K562 (cell line): ENCODE data around the gene CLDND2. TPM values are rescaled to one million over a fixed set of nuclear protein-coding genes. Genes with fewer than 3 reads are reported as not detected.

Experiments used
- ATAC-seq: fragments of 200-7000 bp; cut with Tn5 transposase; 3 replicates; pipeline ENCODE4 v1.9.1; 2020; ENCODE audit warnings: moderate library complexity
- BruUV-seq: library from RNA; stranded (reverse); fragments of 400-500 nt; replicated peaks from 2 replicates; lab custom pipeline; 2021; lab: Mats Ljungman, UMichigan
- CTCF ChIA-PET: fragments of 300-600 bp; formaldehyde crosslinking; extraction: SDS; loops from one replicate; lab custom pipeline; 2021; ENCODE audit warnings: low intra/inter-chr PET ratio; lab: Yijun Ruan, JAX
- POLR2A ChIA-PET: fragments of 300-600, 350-650 bp; sonication (Branson Sonifier 250); formaldehyde crosslinking; extraction: SDS; loops from one replicate; lab custom pipeline; 2021; ENCODE audit warnings: antibody characterized with exemption, inconsistent platforms; lab: Yijun Ruan, JAX
- DNase-seq, 4 experiments: peaks; one replicate each; pipeline versions ENCODE4 v3.0.0 to v3.0.0-alpha.2; 2011 to 2018; ENCODE audit warnings: low spot score in 3 of 4, mixed read lengths in 3 of 4; ENCODE audit errors: extremely low read depth in 1 of 4
- FAIRE-seq: peaks from 2 replicates; lab custom pipeline; 2011; peaks lifted over from hg19 to GRCh38; lab: Jason Lieb, UNC
- H2AFZ ChIP-seq: 2 replicates; pipeline ENCODE4 v1.6.0; 2011; ENCODE audit warnings: low read depth, low read length, control low read depth, inconsistent platforms
- H3K27ac ChIP-seq: fragments of 200-600 bp; 3 replicates; pipeline ENCODE4 v1.8.0; 2011; ENCODE audit warnings: low read depth, mild to moderate bottlenecking, control low read depth, inconsistent platforms, low read length, moderate library complexity, mixed read lengths; ENCODE audit errors: extremely low read depth
- H3K27me3 ChIP-seq, 2 experiments: fragments of 300-600 bp in 1 of 2; 2 replicates in 1 of 2; 3 replicates in 1 of 2; pipeline versions ENCODE4 v1.6.0 to v1.8.0; 2011; ENCODE audit warnings: inconsistent platforms in 2 of 2, low read length in 2 of 2, mild to moderate bottlenecking in 1 of 2, mixed read lengths in 1 of 2, moderate library complexity in 1 of 2; ENCODE audit not compliant: control insufficient read depth in 2 of 2, insufficient read depth in 2 of 2
- H3K36me3 ChIP-seq: fragments of 300-600 bp; 3 replicates; pipeline ENCODE4 v1.8.0; 2011; ENCODE audit warnings: mild to moderate bottlenecking, low read length, inconsistent platforms; ENCODE audit not compliant: control insufficient read depth, insufficient read depth
- H3K4me1 ChIP-seq, 2 experiments: fragments of 200-600 bp in 1 of 2; replicated peaks in 1 of 2; 2 replicates in 1 of 2; 3 replicates in 1 of 2; pipeline versions ENCODE4 v1.5.1 to v1.8.0; 2011; ENCODE audit warnings: inconsistent platforms in 2 of 2, low read length in 2 of 2, mild to moderate bottlenecking in 1 of 2, mixed read lengths in 1 of 2, moderate library complexity in 1 of 2; ENCODE audit not compliant: control insufficient read depth in 2 of 2, insufficient read depth in 2 of 2
- H3K4me2 ChIP-seq: 2 replicates; pipeline ENCODE4 v1.6.1; 2011; ENCODE audit warnings: low read length, control low read depth, inconsistent platforms, mixed read lengths; ENCODE audit not compliant: insufficient read depth
- H3K4me3 ChIP-seq: fragments of 200-600 bp; sonication (generic), shearing (Covaris generic); 2 replicates; pipeline ENCODE4 v1.5.1; 2016; ENCODE audit warnings: control low read depth, inconsistent platforms
- H3K79me2 ChIP-seq: fragments of 200-600 bp; 3 replicates; pipeline ENCODE4 v1.8.0; 2011; ENCODE audit warnings: low read length, inconsistent platforms; ENCODE audit not compliant: control insufficient read depth, insufficient read depth
- H3K9ac ChIP-seq, 2 experiments: 2 replicates each; pipeline versions ENCODE4 v1.6.0 to v1.6.1; 2011; ENCODE audit warnings: low read depth in 2 of 2, low read length in 2 of 2, control low read depth in 1 of 2, inconsistent platforms in 1 of 2, mild to moderate bottlenecking in 1 of 2, mixed read lengths in 1 of 2; ENCODE audit not compliant: insufficient read depth in 1 of 2
- H3K9me1 ChIP-seq: one replicate; pipeline ENCODE4 v1.6.0; 2011; ENCODE audit warnings: inconsistent platforms, mild to moderate bottlenecking, low read length, moderate library complexity; ENCODE audit not compliant: control insufficient read depth, insufficient read depth
- H3K9me3 ChIP-seq: replicated peaks from 2 replicates; pipeline ENCODE4 v1.5.1; 2011; ENCODE audit warnings: low read depth, low read length, inconsistent platforms; ENCODE audit not compliant: control insufficient read depth, insufficient read depth
- H4K20me1 ChIP-seq: replicated peaks from 2 replicates; pipeline ENCODE4 v1.6.1; 2011; ENCODE audit warnings: low read length, inconsistent platforms, mixed read lengths; ENCODE audit not compliant: control insufficient read depth, insufficient read depth
- ATF3 ChIP-seq, 2 experiments: fragments of 450-650 bp in 1 of 2; sonication (generic) in 1 of 2; formaldehyde crosslinking in 1 of 2; IDR thresholded peaks in 1 of 2; conservative IDR thresholded peaks in 1 of 2; 2 replicates each; pipeline versions ENCODE4 v1.6.1 to v1.8.1; 2016 to 2023; ENCODE audit warnings: mild to moderate bottlenecking in 2 of 2, moderate library complexity in 2 of 2, inconsistent platforms in 1 of 2, missing genetic modification reagents in 1 of 2
- EGR1 ChIP-seq: fragments of 450-650 bp; conservative IDR thresholded peaks from 2 replicates; pipeline ENCODE4 v1.6.1; 2017; ENCODE audit warnings: mild to moderate bottlenecking
- HMBOX1 ChIP-seq: sonication (generic); IDR thresholded peaks from 2 replicates; pipeline ENCODE4 v1.6.1; 2016
- HMG20B ChIP-seq: fragments of 250-450 bp; sonication (Bioruptor Pico); IDR thresholded peaks from 2 replicates; pipeline ENCODE4 v1.5.0; 2021; ENCODE audit warnings: mild to moderate bottlenecking
- KDM1A ChIP-seq, 2 experiments: fragments of 450-650 bp; IDR thresholded peaks; 2 replicates each; pipeline ENCODE4 v1.6.1; 2016; ENCODE audit warnings: mild to moderate bottlenecking in 2 of 2
- SPI1 ChIP-seq: IDR thresholded peaks from 2 replicates; pipeline ENCODE4 v1.6.1; 2011; ENCODE audit warnings: low read depth, low read length, control low read depth, borderline replicate concordance
- TBP ChIP-seq: optimal IDR thresholded peaks from 2 replicates; pipeline ENCODE3; 2011; ENCODE audit warnings: low read depth, low read length, improper control_type of control experiment
- ZBTB7A ChIP-seq: IDR thresholded peaks from 2 replicates; pipeline ENCODE4 v1.6.1; 2011; ENCODE audit warnings: low read depth, mild to moderate bottlenecking, low read length, moderate library complexity, borderline replicate concordance; ENCODE audit not compliant: control insufficient read depth
- ZFP36 ChIP-seq: fragments of 150-350 bp; IDR thresholded peaks from 2 replicates; pipeline ENCODE4 v1.6.1; 2018; ENCODE audit warnings: low read length, low read depth; ENCODE audit not compliant: partially characterized antibody
- ZNF263 ChIP-seq: sonication (generic); formaldehyde crosslinking; IDR thresholded peaks from 2 replicates; pipeline ENCODE4 v1.8.0; 2022; ENCODE audit warnings: mild to moderate bottlenecking, missing genetic modification reagents, borderline replicate concordance
- ZNF436 ChIP-seq: fragments of 250-450, 450-650 bp; sonication (Bioruptor Pico); formaldehyde crosslinking; IDR thresholded peaks from 2 replicates; pipeline ENCODE4 v1.7.0; 2020; ENCODE audit warnings: mild to moderate bottlenecking
- WGBS: fragments of 100-300 bp; shearing (Covaris generic); methylation state at CpG from one replicate; pipeline ENCODE4 v1.1.6; 2016; ENCODE audit warnings: low coverage, mixed read lengths; ENCODE audit not compliant: insufficient coverage; ENCODE audit errors: missing lambda C conversion rate; 5-methylcytosine and 5-hydroxymethylcytosine counted together
- in situ Hi-C: fragments of 300-500 bp; cut with MboI; formaldehyde crosslinking; loops from 4 replicates; pipeline ENCODE4 v1.15.0; 2018; ENCODE audit warnings: inconsistent platforms, mixed read lengths
- intact Hi-C: fragments of 100-400 bp; cut with micrococcal nuclease; formaldehyde crosslinking; loops from 2 replicates; pipeline ENCODE4 v1.14.2; 2022
- polyA plus RNA-seq, 8 experiments: library from polyadenylated mRNA; depleted of rRNA in 4 of 8; stranded (reverse) in 5 of 8; unstranded in 3 of 8; fragments of >200 nt; fragmentation: Nextera tagmentation in 2 of 8; fragmentation: Illumina TruSeq in 1 of 8; extraction: Ambion mirVana in 2 of 8; extraction: Trizol in 1 of 8; gene quantifications; 2 replicates each; pipeline versions ENCODE4 v1.2.1 to v1.2.3, GENCODE V29; 2011 to 2014; ENCODE audit warnings: inconsistent platforms in 1 of 8, missing spikeins in 1 of 8
- total RNA-seq, 7 experiments: library from RNA; depleted of rRNA in 6 of 7; stranded (reverse); fragments of >200 nt in 6 of 7; fragmentation: Illumina TruSeq in 2 of 7; extraction: Trizol in 2 of 7; gene quantifications; 2 replicates each; pipeline versions ENCODE4 v1.2.1 to v1.2.3, GENCODE V29; 2011 to 2021; ENCODE audit warnings: low replicate concordance in 1 of 7
- TF ChIP-seq, protein P1 (sequence below): sonication (generic); formaldehyde crosslinking; IDR thresholded peaks from 2 replicates; pipeline ENCODE4 v1.8.0; 2022; ENCODE audit warnings: missing genetic modification reagents, mild to moderate bottlenecking, moderate library complexity, borderline replicate concordance

The CLDND2 gene
- total and polyA plus RNA-seq, 9 of the 15 experiments (the other 6 are each of a cell fraction or from before 2014, with no cell fraction given): 0.45 to 4.0 (median 1.2) TPM; not detected in 3

DNA sequence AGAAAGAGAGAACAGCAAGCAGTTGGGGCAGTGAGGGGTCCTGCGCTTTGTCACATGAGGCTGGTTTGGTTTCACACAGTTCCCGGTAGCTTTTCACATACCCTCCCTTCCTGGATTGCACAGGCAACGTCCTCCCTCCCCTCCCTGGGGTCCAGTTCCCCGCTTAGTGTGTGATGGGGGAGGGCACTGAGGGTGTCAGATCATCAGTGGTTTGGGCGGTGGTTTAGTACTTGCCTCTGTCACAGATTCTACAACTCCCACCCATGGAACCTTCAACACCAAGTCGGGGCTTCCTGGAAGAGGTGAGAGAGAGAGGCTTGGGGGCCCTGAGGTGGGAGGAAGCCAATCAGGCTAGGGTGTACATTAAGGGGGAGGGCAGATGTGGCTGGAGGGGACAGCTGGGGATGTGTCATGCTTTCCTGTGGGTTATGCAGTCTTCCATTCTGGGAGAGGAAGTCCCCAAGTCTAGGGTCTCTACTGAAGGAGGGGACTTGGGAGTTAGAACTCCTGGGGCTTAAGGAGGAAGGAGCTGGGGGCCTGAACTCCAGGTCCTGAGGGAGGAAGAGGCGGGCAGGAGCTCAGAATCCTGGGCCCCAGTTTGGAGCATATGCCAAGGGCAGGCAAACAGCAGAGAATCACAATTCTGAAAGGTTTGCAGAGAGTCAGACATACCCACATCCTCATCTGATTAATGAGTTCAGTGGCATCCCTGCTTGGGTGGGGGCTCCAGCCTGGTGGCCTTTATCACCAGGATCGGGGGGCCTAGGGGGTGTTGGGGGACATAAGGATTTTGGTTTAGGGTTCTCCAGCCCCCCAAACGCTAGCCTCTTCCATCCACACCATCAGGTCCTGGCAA lies 4.1 kb upstream of the CLDND2 start, which contains the start of gene NKG7:
Gene NKG7 (minus strand): TSS at position 6 of the 856 bp plus-strand sequence. CDS start 119 bp downstream, outside the sequence.
- H3K9ac ChIP-seq: peak within 1 kb of the TSS in 1 of 2 experiments; percentile 82; a peak in 2 of 4 replicates
- H2AFZ ChIP-seq: peak within 1 kb of the TSS; percentile 38

More for the DNA sequence above, 4.1 kb upstream of the CLDND2 start, which contains the start of gene NKG7:
- 29% methylated on average over 9 of the region's 9 CpGs for WGBS
- H3K4me2 ChIP-seq: no peak within 1 kb of the TSS
- H3K4me1 ChIP-seq: peaks cover 19 to 30% of the 10 kb centered on the region in 2 experiments
- H4K20me1 ChIP-seq: no peaks in the 10 kb centered on the region
- TF ChIP-seq, protein P1, sequence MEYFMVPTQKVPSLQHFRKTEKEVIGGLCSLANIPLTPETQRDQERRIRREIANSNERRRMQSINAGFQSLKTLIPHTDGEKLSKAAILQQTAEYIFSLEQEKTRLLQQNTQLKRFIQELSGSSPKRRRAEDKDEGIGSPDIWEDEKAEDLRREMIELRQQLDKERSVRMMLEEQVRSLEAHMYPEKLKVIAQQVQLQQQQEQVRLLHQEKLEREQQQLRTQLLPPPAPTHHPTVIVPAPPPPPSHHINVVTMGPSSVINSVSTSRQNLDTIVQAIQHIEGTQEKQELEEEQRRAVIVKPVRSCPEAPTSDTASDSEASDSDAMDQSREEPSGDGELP (CRISPR knock-in tag): peak; percentile 60; the same call in 1 of the 2 replicates
- no peak for TF ChIP-seq TBP
- peak; percentile 31 for TF ChIP-seq EGR1
- peak; percentile 30; the same call in 1 of the 2 replicates for TF ChIP-seq ZBTB7A
- TF ChIP-seq ZNF436 (CRISPR knock-in tag): no peak
- peak; percentile 55 for TF ChIP-seq ZFP36
- TF ChIP-seq HMG20B: no peak
- TF ChIP-seq ZNF263: peak; percentile 81; the same call in 1 of the 2 replicates
- TF ChIP-seq ATF3 (IDR thresholded peaks at IDR 0.05): peak; percentile 37; the same call in 1 of the 2 replicates
- no peak for TF ChIP-seq ATF3 (CRISPR knock-in tag; conservative IDR thresholded peaks at IDR 0.05)
- TF ChIP-seq KDM1A (IDR thresholded peaks at IDR 0.05): 0 out of 4 replicates have a peak, but pooled peaks of 1 of the 2 experiments have one; percentile 39
- peak; percentile 76 for TF ChIP-seq HMBOX1
- TF ChIP-seq SPI1: peak; percentile 63; the same call in 1 of the 2 replicates
- in situ Hi-C loops (no loop called here), intact Hi-C loops (no loop called here)
- no peaks in the 10 kb centered on the region for H3K9me3 ChIP-seq
- DNase-seq: peak; percentile 31 to 56 (median 32)
- H3K4me3 ChIP-seq: no peak within 1 kb of the TSS
- peak; percentile 42 for FAIRE-seq
- BruUV-seq: no TSS peak
- no peaks in the 10 kb centered on the region for H3K27me3 ChIP-seq
- no peaks in the 10 kb centered on the region for H3K36me3 ChIP-seq
- no peaks in the 10 kb centered on the region for H3K9me1 ChIP-seq
- ChIA-PET POLR2A (interaction anchor here (0.6 to 1.1 kb wide), 2 partner anchors 11 to 19 kb away, joined by 3 to 4 read pairs; no protein-coding TSS in a partner anchor), CTCF (no interaction called here)
- ATAC-seq: no peak; the same call in 2 of the 3 replicates
- H3K79me2 ChIP-seq: peaks cover 11% of the 10 kb centered on the region
- no peak within 1 kb of the TSS for H3K27ac ChIP-seq
